ENCODE measurements around the gene CTU2.
A peak's percentile ranks its signal among the peaks of the same experiment; 100 is the strongest.

The CTU2 gene

GRCh38 chr16:88754109-88754911 is 48.0 kb downstream of the CTU2 start:
- TF ChIP-seq, protein P1, sequence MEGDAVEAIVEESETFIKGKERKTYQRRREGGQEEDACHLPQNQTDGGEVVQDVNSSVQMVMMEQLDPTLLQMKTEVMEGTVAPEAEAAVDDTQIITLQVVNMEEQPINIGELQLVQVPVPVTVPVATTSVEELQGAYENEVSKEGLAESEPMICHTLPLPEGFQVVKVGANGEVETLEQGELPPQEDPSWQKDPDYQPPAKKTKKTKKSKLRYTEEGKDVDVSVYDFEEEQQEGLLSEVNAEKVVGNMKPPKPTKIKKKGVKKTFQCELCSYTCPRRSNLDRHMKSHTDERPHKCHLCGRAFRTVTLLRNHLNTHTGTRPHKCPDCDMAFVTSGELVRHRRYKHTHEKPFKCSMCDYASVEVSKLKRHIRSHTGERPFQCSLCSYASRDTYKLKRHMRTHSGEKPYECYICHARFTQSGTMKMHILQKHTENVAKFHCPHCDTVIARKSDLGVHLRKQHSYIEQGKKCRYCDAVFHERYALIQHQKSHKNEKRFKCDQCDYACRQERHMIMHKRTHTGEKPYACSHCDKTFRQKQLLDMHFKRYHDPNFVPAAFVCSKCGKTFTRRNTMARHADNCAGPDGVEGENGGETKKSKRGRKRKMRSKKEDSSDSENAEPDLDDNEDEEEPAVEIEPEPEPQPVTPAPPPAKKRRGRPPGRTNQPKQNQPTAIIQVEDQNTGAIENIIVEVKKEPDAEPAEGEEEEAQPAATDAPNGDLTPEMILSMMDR (IDR thresholded peaks at IDR 0.05), result no peak
- peaks cover 12% of the 10 kb centered on the region for H3K4me1 Mint-ChIP-seq
- H3K4me3 Mint-ChIP-seq, result no peak overlapping the region
- H3K9me3 Mint-ChIP-seq, result peaks cover 4% of the 10 kb centered on the region
- H3K27ac Mint-ChIP-seq, result no peak overlapping the region
- no peak for DNase-seq
- no peaks in the 10 kb centered on the region for H3K36me3 Mint-ChIP-seq (ENCODE audit: low read depth)
- H3K27me3 Mint-ChIP-seq (ENCODE audit: low read depth, poor library complexity), result peaks cover 12% of the 10 kb centered on the region

DNA sequence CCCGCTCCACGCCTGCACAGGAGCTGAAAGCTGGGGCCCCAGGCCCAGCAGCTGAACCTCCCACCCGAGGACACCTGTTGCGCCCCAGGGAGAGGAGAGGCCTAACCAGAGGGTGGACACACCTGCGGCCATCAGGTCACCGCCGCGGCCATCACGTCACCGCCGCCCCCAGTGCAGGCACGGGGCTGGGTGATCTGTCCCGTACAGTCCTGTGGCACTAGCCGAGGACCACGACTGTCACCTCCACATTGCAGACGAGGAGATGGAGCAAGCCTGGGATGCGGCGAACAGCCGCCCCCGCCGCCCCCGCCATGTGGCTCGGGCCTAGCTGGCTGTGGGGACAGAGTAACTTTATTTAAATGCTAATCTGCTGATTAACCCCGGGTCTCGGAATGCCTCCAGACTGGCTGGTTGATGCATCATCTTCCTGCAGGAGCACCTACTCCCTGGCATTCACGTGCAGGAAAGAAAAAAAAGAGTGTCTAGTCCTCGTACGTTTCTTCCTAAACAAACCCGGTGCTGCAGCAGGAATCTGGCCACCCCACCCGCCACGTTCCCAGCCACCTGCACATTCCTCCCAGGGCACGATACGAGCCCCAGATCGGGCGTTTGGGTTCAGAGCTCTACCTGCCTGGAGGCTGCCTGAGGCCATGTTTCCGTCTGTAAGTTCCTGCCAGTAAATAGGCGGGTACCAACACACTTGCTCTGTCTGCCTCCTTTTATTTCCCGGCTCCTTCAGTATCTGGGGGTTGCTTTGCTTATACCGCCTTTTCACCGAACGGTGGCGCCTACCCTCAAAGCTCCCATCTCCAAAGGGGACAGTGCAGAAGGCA is 48.8 kb downstream of the CTU2 start:
- Mint-ChIP-seq H3K9me3 (peaks cover 4% of the 10 kb centered on the region), H3K36me3 (ENCODE audit: low read depth) (no peaks in the 10 kb centered on the region), H3K27me3 (ENCODE audit: low read depth, poor library complexity) (peaks cover 12% of the 10 kb centered on the region), H3K4me1 (peaks cover 18% of the 10 kb centered on the region), H3K4me3 (no peak overlapping the region), H3K27ac (no peak overlapping the region)
- TF ChIP-seq, protein P1 (IDR thresholded peaks at IDR 0.05), result peak; percentile 42
- peak; percentile 56 for DNase-seq

GRCh38 chr16:88755745-88756443 is 49.6 kb downstream of the CTU2 start:
- no peaks in the 10 kb centered on the region for H3K36me3 Mint-ChIP-seq (ENCODE audit: low read depth)
- H3K4me3 Mint-ChIP-seq, result no peak overlapping the region
- H3K4me1 Mint-ChIP-seq, result peaks cover 20% of the 10 kb centered on the region
- no peak for DNase-seq
- H3K9me3 Mint-ChIP-seq, result peaks cover 4% of the 10 kb centered on the region
- TF ChIP-seq, protein P1 (IDR thresholded peaks at IDR 0.05), result no peak
- H3K27me3 Mint-ChIP-seq (ENCODE audit: low read depth, poor library complexity), result peaks cover 14% of the 10 kb centered on the region
- H3K27ac Mint-ChIP-seq, result no peak overlapping the region

DNA sequence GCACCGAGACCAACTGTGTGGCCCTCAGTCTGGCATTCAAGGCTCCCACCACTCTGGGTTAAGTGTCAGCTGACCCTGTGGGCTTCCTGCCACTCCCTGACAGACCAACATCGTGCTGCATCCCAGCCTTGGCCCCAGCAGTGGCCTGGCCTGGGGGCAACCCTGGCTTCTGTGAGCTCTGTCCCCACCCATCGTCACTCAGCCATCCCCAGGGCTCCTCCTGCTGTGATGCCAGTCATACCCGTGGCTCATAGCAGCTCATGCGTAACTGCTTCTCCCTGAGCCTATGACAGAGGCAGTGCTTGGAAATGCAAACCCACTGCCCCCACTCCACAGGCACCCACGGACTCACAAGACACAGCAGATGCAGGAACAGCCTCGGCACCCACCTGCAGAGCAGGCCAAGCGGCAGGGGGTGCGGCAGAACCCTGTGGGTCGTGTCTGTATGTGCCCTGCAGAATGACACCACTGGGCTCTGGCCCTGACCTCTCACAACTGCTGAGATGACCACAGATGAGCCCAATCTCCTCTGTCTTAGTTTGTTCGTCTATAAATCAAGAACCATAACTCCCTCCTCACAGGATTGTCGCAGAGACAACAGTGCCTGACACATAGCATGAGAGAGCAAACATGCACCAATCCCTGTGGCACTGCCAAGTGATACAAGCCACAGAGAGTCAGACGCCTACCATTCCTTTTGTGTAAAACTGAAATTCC is 52.1 kb downstream of the CTU2 start:
- Mint-ChIP-seq H3K27ac (no peak overlapping the region), H3K4me1 (peaks cover 24% of the 10 kb centered on the region), H3K4me3 (no peak overlapping the region), H3K27me3 (ENCODE audit: low read depth, poor library complexity) (peaks cover 16% of the 10 kb centered on the region), H3K36me3 (ENCODE audit: low read depth) (no peaks in the 10 kb centered on the region), H3K9me3 (peaks cover 4% of the 10 kb centered on the region)
- no peak for DNase-seq
- TF ChIP-seq, protein P1 (IDR thresholded peaks at IDR 0.05), result no peak

DNA sequence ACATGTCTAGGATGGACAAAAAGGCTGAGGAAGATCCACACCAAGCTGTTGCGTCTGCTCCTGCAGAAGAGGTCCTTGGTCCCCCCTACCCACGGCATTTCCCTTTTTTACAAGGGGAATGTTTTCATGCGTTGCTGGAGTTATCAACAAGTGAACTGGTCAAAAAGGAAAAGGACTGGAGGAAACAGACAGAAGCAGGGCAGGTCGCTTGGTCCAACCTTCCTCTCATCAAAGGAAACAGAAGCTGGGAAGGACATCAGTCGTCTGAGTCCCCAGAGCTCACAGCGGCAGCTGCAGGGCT is 52.6 kb downstream of the CTU2 start:
- TF ChIP-seq, protein P1 (IDR thresholded peaks at IDR 0.05), result no peak
- Mint-ChIP-seq H3K36me3 (ENCODE audit: low read depth) (no peaks in the 10 kb centered on the region), H3K9me3 (peaks cover 4% of the 10 kb centered on the region), H3K4me1 (peaks cover 29% of the 10 kb centered on the region), H3K4me3 (no peak overlapping the region), H3K27me3 (ENCODE audit: low read depth, poor library complexity) (peaks cover 21% of the 10 kb centered on the region), H3K27ac (no peak overlapping the region)
- DNase-seq, result no peak
